B cell (primary cell): ENCODE measurements around the gene KRT72.

Source experiments
- CTCF ChIP-seq: fragments of 200-600 bp; IDR thresholded peaks from one replicate; pipeline ENCODE4 v1.8.0; 2022; ENCODE audit warnings: antibody characterized with exemption, mild to moderate bottlenecking
- EZH2 ChIP-seq: IDR thresholded peaks from 2 replicates; pipeline ENCODE4 v1.6.1; 2012; ENCODE audit warnings: borderline replicate concordance, low read depth, mild to moderate bottlenecking, moderate library complexity, low read length; ENCODE audit not compliant: insufficient read depth, poor library complexity, severe bottlenecking

- no peak for TF ChIP-seq CTCF
- TF ChIP-seq EZH2, result no peak
These were observed 61.5 kb downstream of the KRT72 start for GRCh38 chr12:52539821-52540173.
